HL-60/S4 treated with retinoic acid at 250 ng/mL for 4 days and 3 days (cell line): ENCODE measurements around the gene YTHDF1.
"Not testable (repeated sequence)": the region's sequence is repeated elsewhere in the genome, so short reads cannot be mapped to it uniquely, and the experiment has no call there.

Source experiments
- in situ Hi-C: fragments of 300-500 bp; cut with MboI; formaldehyde crosslinking; loops from 2 replicates; pipeline ENCODE4 v1.7.0; 2022; ENCODE audit warnings: low sequenced_read_pairs

Gene YTHDF1

GRCh38 chr20:63228806-63229205, 12.9 kb upstream of the YTHDF1 start:
- in situ Hi-C loops, result no loop called here

- in situ Hi-C loops, result no loop called here
Measured at GRCh38 chr20:63227260-63227659, 11.3 kb upstream of the YTHDF1 start.

DNA sequence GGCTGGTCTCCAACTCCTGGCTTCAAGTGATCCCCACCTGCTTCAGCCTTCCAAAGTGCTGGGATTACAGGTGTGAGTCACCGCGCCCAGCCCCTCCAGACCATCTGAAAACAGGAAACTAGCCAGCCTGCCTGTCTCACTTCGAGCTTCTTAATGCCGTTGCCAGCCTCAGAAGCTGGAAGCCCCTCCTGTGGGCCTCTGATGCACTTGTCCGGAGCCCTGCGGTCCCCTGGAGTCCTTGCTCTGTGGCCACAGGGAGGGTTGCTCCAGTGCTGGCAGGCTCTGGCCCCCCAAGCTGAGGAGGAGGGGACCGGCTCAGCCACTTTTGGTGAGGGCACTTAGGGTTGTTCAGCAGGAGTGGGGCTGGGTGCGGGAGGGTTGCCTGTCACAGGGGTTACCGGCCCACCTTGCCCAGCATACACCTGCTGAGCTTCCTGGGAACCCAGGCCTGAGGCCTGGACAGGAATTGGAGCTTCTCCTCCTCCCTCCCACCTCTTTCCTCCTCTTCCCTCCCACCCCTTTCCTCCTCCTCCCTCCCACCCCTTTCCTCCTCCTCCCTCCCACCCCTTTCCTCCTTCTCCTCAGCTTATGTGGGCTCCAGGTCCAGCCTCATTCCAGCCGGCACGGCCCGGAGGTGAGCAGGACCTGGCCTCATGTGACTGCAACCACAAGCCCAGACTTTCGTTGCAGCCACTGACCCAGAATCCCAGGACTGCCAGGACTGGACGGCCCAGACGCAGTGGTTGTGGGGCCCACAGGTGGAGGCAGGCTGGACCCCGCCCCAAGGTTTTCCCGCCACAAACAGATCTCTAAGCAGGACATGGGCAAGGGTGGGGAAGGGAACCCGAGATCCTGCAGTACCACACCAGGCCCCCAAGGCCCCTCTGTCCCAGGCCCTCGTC, 10.4 kb upstream of the YTHDF1 start:
- in situ Hi-C loops, result no loop called here

DNA sequence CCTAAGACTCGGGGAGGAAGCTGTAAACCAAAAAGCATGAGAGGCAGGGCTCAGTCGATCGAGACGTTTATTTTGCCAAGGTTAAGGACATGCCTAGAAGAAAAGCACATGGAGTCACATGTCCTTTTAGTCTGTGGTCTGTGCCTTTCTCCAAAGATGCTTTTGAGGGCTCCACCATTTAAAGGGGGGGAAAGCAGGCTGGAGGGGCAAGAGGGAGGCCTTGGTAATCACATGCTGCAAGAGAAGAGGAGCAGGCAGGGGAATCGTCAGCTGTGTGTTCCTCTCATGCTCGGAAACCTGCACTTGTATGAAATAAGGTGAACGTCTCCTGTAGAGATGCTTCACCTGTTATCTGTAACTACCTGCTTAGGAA, 9.1 kb upstream of the YTHDF1 start:
- in situ Hi-C loops, result no loop called here

DNA sequence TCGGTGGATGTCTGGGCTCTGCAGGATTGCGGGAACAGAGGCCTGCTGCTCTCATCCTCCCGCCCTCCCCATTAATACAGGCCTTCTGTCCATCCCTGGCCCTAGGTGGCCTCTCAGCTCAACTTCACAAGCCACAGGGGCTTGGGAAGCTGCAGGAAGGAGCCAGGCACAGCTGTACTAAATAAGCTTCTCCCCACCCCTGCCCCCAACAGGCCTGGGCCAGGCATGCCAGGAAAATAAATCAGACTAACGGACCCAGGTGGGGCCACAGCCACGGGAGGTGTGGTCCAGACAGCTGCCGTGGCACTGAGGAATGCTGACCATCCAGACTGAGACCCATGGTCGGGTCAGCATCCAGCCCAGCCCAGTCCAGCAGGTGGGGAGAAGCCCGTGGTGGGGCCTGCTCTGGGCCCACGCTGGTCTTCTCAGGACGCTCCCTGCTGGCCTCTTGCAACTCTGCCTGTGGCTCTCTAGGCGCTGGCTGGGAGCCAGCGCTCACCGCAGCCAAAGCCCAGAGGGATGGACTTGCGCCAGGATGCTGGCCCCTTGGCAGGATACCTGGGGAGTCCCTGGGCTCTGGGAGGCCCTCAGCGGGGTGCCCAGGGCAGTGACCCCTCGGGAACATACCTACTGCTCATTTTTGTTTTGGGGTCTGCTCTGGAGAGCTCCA, 8.6 kb upstream of the YTHDF1 start:
- in situ Hi-C loops, result no loop called here

GRCh38 chr20:63223826-63224207, 7.9 kb upstream of the YTHDF1 start:
- in situ Hi-C loops, result no loop called here

- in situ Hi-C loops, result no loop called here
Measured at GRCh38 chr20:63223121-63223825, 7.3 kb upstream of the YTHDF1 start.

DNA sequence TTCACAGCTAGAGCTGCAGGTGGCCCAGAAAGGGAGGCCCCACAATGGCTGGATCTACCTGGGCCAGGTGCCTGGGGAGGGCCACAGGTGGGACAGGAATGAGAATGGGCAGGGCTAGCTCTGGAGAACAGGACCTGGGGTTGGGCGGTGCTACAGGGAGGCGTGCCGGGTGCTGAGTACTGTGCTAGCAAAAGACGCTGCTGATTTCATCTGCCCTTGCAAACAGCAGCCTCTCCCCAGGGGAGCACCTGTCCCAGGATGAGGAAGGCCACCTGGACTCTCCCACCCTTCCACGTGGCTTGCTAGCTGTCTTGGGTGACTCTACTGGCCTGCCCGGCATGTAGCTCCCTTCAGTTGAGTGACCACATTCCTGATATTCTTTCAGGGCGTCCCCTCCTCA, 6.6 kb upstream of the YTHDF1 start:
- in situ Hi-C loops, result no loop called here

- in situ Hi-C loops, result not testable (repeated sequence)
Measured at GRCh38 chr20:63221400-63222053, 5.6 kb upstream of the YTHDF1 start.

GRCh38 chr20:63220696-63221399, 4.9 kb upstream of the YTHDF1 start:
- in situ Hi-C loops, result no loop called here

GRCh38 chr20:63219866-63220521, 4.1 kb upstream of the YTHDF1 start:
- in situ Hi-C loops, result no loop called here

DNA sequence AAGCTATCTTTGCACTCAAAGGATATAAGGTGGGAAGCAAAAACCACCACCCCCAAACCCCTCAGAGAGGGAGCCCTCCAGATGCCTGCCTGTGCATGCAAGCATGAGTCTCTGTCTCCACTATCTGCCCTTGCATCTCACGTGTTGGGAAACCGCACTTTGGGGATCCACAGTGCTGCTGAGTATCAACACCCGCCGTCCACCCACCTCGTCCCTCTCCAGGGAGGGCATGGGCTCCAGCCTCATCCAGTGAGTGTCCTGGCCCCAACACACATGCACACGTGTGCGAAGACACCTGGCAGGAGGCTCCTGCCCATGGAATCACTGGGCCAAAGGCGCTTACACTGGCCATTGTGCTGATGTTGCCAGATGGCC, 3.5 kb upstream of the YTHDF1 start:
- in situ Hi-C loops, result no loop called here

DNA sequence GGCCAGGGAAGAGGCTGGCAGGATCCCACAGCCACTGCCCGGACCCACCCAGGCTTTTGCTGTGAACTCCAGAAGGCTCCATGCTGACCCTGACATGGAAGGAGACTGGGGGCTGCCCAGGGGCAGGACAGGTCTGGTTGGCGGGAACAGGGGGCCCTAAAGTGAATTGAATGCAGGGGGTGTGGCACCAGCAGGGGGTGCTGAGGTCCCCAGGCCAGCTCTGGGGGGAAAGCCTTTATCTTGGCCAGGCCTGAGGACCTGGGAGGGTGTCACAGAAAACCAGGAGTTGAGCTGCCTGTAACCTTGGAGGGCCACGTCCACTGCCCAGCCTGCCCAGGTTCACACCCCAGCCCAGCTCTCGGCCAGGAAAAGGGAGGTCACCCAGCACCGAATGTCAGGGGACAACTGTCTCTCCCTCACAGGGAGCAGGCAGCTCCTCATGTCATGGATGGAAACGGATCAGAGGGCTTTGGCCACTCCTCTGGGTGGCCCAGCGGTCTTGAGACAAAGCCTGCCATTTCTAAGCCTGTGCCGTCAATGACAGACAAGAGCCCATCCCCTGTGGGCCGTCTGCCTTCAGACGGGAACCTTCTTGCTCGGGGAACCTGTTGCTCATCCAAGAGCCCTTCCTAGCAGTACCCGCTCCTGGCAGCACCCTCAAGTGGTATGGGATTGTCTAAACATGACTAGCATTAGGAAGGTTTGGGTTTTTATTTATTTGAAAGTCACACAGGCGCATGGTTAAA, 2.9 kb upstream of the YTHDF1 start:
- in situ Hi-C loops, result no loop called here

DNA sequence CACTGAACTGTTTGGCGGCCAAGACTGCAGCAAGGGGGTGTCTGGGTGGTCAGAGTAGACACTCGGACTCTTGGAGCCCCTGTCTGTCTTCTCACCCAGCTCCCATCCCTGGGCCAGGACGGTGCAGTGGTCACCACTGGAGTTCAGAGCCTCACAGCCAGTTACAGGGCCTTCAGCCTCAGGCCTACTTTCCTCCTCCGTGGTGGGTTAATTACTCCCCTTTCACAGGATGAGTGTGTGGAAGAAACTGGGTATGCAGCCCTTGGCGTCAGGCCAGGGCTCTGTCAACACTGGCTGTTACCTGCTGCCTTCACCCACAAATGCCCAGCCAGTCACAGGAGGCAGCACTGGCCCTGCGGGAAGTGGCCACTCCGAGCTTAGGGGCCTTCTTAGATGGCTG, 1.8 kb upstream of the YTHDF1 start:
- in situ Hi-C loops, result no loop called here

- in situ Hi-C loops, result no loop called here
Measured at GRCh38 chr20:63216849-63217471, 1.0 kb upstream of the YTHDF1 start.

GRCh38 chr20:63215101-63216040, 560 bp downstream of the YTHDF1 start:
- in situ Hi-C loops, result no loop called here

DNA sequence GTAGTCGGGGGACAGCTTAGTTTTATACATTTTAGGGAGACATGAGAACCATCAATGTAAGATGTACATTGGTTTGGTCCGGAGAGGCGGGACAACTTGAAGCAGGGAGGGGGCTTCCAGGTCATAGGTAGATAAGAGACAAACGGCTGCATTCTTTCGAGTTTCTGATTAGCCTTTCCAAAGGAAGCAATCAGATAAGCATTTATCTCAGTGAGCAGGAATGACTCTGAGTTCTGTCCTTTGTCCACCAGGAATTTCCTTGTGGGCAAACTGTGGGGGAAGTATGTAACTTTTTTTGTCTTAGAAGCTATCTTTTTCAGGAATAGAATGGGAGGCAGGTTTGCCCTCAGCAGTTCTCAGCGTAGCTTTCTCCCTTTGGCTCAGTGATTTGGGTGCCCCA, 1.4 kb downstream of the YTHDF1 start:
- in situ Hi-C loops, result no loop called here

- in situ Hi-C loops, result no loop called here
Measured at GRCh38 chr20:63212792-63213191, 3.1 kb downstream of the YTHDF1 start.
